ENCODE data around the gene NGDN.

NGDN gene

GRCh38 chr14:23457587-23458445 is 11.7 kb upstream of the NGDN start:
- Histone ChIP-seq H3K27ac (no peak overlapping the region), H3K4me3 (no peak overlapping the region), H3K9me3 (ENCODE audit: low read depth, low read length) (no peaks in the 10 kb centered on the region), H3K36me3 (ENCODE audit: insufficient read depth, low read length) (no peaks in the 10 kb centered on the region), H3K9ac (ENCODE audit: insufficient read length) (no peak overlapping the region)
- no peak for TF ChIP-seq FOXP2 (optimal IDR thresholded peaks at IDR 0.05; ENCODE audit: control extremely low read depth, extremely low read length, insufficient read depth)
- TF ChIP-seq EZH2 (IDR thresholded peaks at IDR 0.05), result no peak
- no peak for TF ChIP-seq POLR2AphosphoS5 (IDR thresholded peaks at IDR 0.05; ENCODE audit: borderline replicate concordance, low read depth, low read length)
- no peak for DNase-seq (ENCODE audit: low read depth, low spot score)

GRCh38 chr14:23460960-23461359 is 8.5 kb upstream of the NGDN start:
- H3K9ac ChIP-seq (ENCODE audit: insufficient read length), result no peak overlapping the region
- H3K4me3 ChIP-seq, result no peak overlapping the region
- no peak for DNase-seq (ENCODE audit: low read depth, low spot score)
- H3K27ac ChIP-seq, result no peak overlapping the region
- H3K36me3 ChIP-seq (ENCODE audit: insufficient read depth, low read length), result no peaks in the 10 kb centered on the region
- H3K9me3 ChIP-seq (ENCODE audit: low read depth, low read length), result no peaks in the 10 kb centered on the region
- no peak for TF ChIP-seq FOXP2 (optimal IDR thresholded peaks at IDR 0.05; ENCODE audit: control extremely low read depth, extremely low read length, insufficient read depth)

GRCh38 chr14:23464700-23465099 is 4.8 kb upstream of the NGDN start:
- TF ChIP-seq POLR2AphosphoS5 (IDR thresholded peaks at IDR 0.05; ENCODE audit: borderline replicate concordance, low read depth, low read length) (no peak), FOXP2 (optimal IDR thresholded peaks at IDR 0.05; ENCODE audit: control extremely low read depth, extremely low read length, insufficient read depth) (no peak), EZH2 (IDR thresholded peaks at IDR 0.05) (no peak)
- Histone ChIP-seq H3K36me3 (ENCODE audit: insufficient read depth, low read length) (no peaks in the 10 kb centered on the region), H3K27ac (no peak overlapping the region), H3K9me3 (ENCODE audit: low read depth, low read length) (peaks cover 7% of the 10 kb centered on the region; the same call in 1 of the 2 replicates), H3K4me3 (no peak overlapping the region), H3K9ac (ENCODE audit: insufficient read length) (no peak overlapping the region)
- DNase-seq (ENCODE audit: low read depth, low spot score), result no peak

- Histone ChIP-seq H3K9ac (ENCODE audit: insufficient read length) (no peak overlapping the region), H3K9me3 (ENCODE audit: low read depth, low read length) (peaks cover 7% of the 10 kb centered on the region; the same call in 1 of the 2 replicates), H3K4me3 (no peak overlapping the region), H3K27ac (no peak overlapping the region), H3K36me3 (ENCODE audit: insufficient read depth, low read length) (no peaks in the 10 kb centered on the region)
- TF ChIP-seq EZH2 (IDR thresholded peaks at IDR 0.05) (no peak), POLR2AphosphoS5 (IDR thresholded peaks at IDR 0.05; ENCODE audit: borderline replicate concordance, low read depth, low read length) (no peak), FOXP2 (optimal IDR thresholded peaks at IDR 0.05; ENCODE audit: control extremely low read depth, extremely low read length, insufficient read depth) (no peak)
- DNase-seq (ENCODE audit: low read depth, low spot score), result no peak
Observed at GRCh38 chr14:23465261-23465660, 4.2 kb upstream of the NGDN start.

GRCh38 chr14:23468704-23469126 is 788 bp upstream of the NGDN start:
- no peak for TF ChIP-seq EZH2 (IDR thresholded peaks at IDR 0.05)
- DNase-seq (ENCODE audit: low read depth, low spot score), result no peak
- H3K27ac ChIP-seq, result peak overlapping the region; percentile 81
- H3K4me3 ChIP-seq, result peak overlapping the region; percentile 88
- peaks cover 7% of the 10 kb centered on the region; the same call in 1 of the 2 replicates for H3K9me3 ChIP-seq (ENCODE audit: low read depth, low read length)
- no peak overlapping the region for H3K9ac ChIP-seq (ENCODE audit: insufficient read length)
- peaks cover 30% of the 10 kb centered on the region for H3K36me3 ChIP-seq (ENCODE audit: insufficient read depth, low read length)

GRCh38 chr14:23469906-23470403 is 452 bp downstream of the NGDN start:
- DNase-seq (ENCODE audit: low read depth, low spot score), result no peak
- Histone ChIP-seq H3K4me3 (peak overlapping the region; percentile 88), H3K36me3 (ENCODE audit: insufficient read depth, low read length) (peaks cover 42% of the 10 kb centered on the region), H3K9me3 (ENCODE audit: low read depth, low read length) (peaks cover 7% of the 10 kb centered on the region; the same call in 1 of the 2 replicates), H3K9ac (ENCODE audit: insufficient read length) (peak overlapping the region; percentile 93), H3K27ac (peak overlapping the region; percentile 81)
- TF ChIP-seq FOXP2 (optimal IDR thresholded peaks at IDR 0.05; ENCODE audit: control extremely low read depth, extremely low read length, insufficient read depth), result no peak
- TF ChIP-seq EZH2 (IDR thresholded peaks at IDR 0.05), result no peak
- no peak for TF ChIP-seq POLR2AphosphoS5 (IDR thresholded peaks at IDR 0.05; ENCODE audit: borderline replicate concordance, low read depth, low read length)

- no peak for TF ChIP-seq POLR2AphosphoS5 (IDR thresholded peaks at IDR 0.05; ENCODE audit: borderline replicate concordance, low read depth, low read length)
- no peak for TF ChIP-seq FOXP2 (optimal IDR thresholded peaks at IDR 0.05; ENCODE audit: control extremely low read depth, extremely low read length, insufficient read depth)
- no peak for TF ChIP-seq EZH2 (IDR thresholded peaks at IDR 0.05)
- Histone ChIP-seq H3K27ac (no peak overlapping the region), H3K9ac (ENCODE audit: insufficient read length) (no peak overlapping the region), H3K9me3 (ENCODE audit: low read depth, low read length) (peaks cover 7% of the 10 kb centered on the region; the same call in 1 of the 2 replicates), H3K36me3 (ENCODE audit: insufficient read depth, low read length) (peaks cover 52% of the 10 kb centered on the region), H3K4me3 (no peak overlapping the region)
- DNase-seq (ENCODE audit: low read depth, low spot score), result no peak
Observed at GRCh38 chr14:23470947-23471346, 1.4 kb downstream of the NGDN start.

- DNase-seq (ENCODE audit: low read depth, low spot score), result peak; percentile 45
- no peak for TF ChIP-seq EZH2 (IDR thresholded peaks at IDR 0.05)
- TF ChIP-seq FOXP2 (optimal IDR thresholded peaks at IDR 0.05; ENCODE audit: control extremely low read depth, extremely low read length, insufficient read depth), result no peak
- no peak for TF ChIP-seq POLR2AphosphoS5 (IDR thresholded peaks at IDR 0.05; ENCODE audit: borderline replicate concordance, low read depth, low read length)
- H3K9me3 ChIP-seq (ENCODE audit: low read depth, low read length), result no peaks in the 10 kb centered on the region
- peaks cover 68% of the 10 kb centered on the region for H3K36me3 ChIP-seq (ENCODE audit: insufficient read depth, low read length)
- peak overlapping the region; percentile 27; the same call in 1 of the 2 replicates for H3K27ac ChIP-seq
- no peak overlapping the region for H3K9ac ChIP-seq (ENCODE audit: insufficient read length)
- H3K4me3 ChIP-seq, result no peak overlapping the region
Observed at GRCh38 chr14:23478109-23478759, 8.7 kb downstream of the NGDN start.
